Femur (tissue), 1 donor: ENCODE data around the gene TRPC1.
"Not testable (repeated sequence)": the region's sequence is repeated elsewhere in the genome, so short reads cannot be mapped to it uniquely, and the experiment has no call there.

Source experiments
- DNase-seq: peaks from one replicate; pipeline ENCODE4 v3.0.0-alpha.2; 2017

TRPC1 gene

GRCh38 chr3:142723968-142724681 lies at the start of gene TRPC1:
Gene TRPC1, plus strand, starts transcription at chr3:142724034. Its CDS starts 526 bp downstream, at chr3:142724560.
- peak; percentile 91 for DNase-seq

- no peak for DNase-seq
These were observed 47.7 kb upstream of the TRPC1 start for GRCh38 chr3:142676151-142676550.

DNA sequence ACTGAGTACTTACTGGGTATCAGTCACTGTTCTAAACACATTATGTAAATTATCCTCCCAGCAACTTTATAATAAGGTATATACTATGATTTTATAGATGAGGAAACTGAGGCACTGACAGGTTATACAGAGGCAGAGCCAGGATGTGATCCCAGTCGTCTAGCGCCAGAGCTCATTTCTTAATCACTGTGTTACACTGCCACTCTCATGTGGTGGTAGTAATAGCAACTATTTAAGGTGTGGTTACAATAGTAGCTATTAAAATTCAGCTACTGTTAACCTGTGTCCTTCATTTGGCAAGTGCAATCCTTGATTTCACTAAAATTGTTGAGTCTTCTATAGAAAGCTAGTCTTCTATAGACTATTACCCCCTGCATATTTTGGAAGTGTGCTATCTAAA lies 43.1 kb upstream of the TRPC1 start:
- DNase-seq, result no peak

DNA sequence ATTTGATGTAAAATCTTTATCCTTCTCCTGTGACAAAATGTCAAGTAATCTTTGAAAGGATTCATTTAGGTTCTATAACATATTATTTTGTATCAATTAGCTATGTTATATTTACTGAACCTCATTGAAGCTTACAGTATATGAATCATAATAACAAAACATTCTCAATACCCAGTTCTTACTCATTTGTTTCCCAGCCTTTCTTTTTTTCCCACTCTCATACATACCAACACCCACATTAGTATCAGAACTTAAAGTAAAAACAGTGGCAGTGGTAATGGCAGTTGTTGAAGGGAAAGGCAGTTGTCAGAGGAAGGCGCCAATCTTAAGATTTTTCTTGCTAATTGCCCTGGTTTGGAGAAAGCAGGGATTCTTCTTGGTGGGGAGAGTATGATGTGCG lies 33.2 kb upstream of the TRPC1 start:
- no peak for DNase-seq

DNA sequence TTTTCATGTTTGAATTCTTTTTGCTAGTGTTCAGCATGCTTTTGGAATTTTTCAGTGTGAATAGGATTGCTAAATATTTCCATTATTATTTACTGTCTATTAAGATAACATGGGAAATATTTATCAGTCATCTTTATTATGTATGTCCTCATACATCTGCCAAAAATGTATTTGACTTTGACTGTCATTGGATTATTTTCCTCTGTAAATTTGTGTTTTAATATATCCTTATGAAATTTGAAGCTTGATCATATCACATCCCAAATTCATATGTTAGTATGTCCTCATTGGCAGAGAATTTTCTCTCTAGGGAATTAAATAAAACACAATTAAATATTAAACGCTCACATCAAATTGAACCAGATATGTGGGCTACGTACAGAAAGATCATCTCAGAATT lies 32.3 kb upstream of the TRPC1 start:
- no peak for DNase-seq

DNA sequence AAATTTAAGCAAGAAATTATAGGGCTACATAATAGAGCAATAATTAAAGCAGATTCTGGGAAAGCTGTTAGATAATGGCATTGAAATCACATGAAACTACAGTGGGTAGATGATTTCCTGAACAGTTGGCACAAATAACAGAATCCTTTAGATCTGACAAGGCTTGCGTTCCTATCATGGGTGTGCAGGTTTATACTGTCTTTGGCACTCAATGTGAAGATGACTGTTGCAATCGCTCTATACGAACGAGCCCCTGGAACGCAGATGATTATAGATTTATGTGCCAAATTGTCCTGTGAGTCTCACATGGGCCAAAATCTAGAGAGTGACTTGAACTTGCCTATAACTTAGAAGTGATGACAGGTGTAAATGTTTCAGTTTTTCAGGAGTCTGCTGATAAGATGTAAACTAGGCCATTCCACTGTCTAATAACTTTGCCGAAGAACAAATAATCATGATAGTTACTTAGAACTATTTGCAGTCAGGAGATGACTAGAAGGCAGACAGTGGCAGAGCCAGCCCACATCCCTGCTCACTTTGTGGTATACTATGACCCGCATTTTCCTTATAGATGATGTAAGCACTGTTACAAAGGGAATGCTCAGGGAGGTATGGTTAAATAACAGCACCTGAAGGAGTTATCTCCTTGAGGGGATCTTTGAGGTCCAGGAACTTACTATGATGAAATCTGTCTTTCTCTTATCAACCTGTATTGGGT lies 30.5 kb upstream of the TRPC1 start:
- DNase-seq, result no peak

DNA sequence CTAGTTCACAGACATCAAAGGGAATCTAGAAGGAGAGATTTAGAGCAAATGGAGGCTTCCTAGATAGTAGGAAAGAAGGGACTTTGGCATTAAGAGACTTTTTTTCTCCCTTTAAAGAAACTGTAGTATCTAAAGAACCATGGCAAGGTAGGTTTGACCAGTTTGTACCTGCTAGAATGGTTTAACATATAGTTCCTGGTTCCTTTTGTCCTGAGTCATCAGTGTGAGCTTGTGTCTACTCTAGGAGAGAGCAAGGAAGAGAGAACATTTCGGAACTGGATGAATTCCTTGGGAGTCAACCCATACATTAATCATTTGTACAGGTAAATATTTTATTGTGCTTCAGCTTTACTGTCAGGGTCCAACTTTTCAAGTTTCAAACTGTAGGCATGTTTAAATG lies 29.6 kb upstream of the TRPC1 start:
- DNase-seq, result no peak

GRCh38 chr3:142705198-142705597 lies 18.6 kb upstream of the TRPC1 start:
- DNase-seq, result no peak

DNA sequence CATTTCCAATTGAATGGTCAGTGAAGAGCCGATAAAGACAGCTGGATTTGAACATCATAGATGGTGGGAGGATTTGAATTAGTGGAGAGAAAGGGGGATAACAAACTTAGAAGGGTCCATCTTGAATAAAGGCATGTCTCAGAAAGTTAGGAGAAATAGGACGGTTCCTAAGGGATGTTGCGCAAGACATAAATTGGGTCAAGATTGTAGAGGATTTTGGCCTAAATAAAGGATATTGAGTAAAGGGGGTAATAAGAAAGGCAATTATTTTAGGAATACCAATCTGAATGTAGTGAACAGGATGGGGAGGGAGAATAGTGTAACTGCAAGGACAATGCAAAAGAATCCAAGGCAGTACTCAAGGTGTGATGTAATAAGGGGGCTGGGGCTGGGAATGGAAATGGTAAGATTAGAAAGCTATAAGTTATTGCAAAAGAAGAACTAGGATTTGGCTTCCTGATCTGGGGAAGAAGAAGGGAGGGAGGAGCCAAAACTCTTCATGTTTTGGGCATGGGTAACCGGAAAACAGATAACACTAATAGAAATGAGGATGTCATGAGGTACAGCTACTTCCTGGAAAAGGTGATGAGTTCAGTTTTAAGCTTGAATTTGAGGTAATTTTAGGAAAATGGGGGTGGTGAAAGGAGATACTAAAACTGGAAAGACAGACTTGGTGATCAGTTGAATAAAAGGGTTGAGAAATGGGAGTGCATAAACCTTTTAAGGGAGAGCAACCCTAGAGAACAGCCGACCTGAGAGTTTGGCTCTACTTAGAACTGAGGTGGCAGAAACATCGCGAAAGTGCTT lies 17.3 kb upstream of the TRPC1 start:
- no peak for DNase-seq

- no peak for DNase-seq
These were observed 14.6 kb upstream of the TRPC1 start for GRCh38 chr3:142709207-142709606.

GRCh38 chr3:142714882-142715281 lies 9.0 kb upstream of the TRPC1 start:
- not testable (repeated sequence) for DNase-seq

DNA sequence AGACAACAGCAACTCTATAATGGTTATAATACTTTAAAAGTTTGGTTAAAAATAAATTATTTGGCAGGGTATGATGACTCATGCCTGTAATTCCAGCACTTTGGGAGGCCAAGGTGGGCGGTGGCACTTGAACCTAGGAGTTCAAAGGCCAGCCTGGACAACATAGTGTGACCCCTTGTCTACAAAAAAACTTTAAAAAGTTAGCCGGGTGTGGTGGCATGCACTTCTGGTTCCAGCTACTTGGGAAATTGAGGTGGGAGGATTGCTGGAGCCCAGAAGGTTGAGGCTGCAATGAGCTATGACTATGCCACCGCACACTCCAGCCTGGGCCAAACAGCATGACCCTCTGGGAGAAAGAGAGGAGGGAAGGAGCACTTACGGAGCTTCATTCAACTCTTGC lies 7.7 kb upstream of the TRPC1 start:
- no peak for DNase-seq

DNA sequence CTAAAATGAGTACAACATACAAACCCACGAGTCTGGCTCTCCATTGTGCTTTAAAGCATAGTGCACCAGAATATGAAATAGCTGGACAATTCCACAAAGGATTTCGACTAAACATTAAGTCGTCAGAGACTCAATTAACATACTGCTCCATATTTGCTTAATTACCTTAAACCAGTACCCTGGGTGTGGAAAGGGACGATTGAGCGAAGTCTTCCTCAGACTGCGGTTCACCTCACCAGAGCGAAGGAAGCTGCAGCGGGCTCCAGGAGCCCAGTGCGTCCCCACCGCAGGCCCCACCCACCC lies 218 bp upstream of the TRPC1 start:
- DNase-seq, result no peak

- peak; percentile 52 for DNase-seq
These were observed 985 bp downstream of the TRPC1 start for GRCh38 chr3:142724682-142725356.

DNA sequence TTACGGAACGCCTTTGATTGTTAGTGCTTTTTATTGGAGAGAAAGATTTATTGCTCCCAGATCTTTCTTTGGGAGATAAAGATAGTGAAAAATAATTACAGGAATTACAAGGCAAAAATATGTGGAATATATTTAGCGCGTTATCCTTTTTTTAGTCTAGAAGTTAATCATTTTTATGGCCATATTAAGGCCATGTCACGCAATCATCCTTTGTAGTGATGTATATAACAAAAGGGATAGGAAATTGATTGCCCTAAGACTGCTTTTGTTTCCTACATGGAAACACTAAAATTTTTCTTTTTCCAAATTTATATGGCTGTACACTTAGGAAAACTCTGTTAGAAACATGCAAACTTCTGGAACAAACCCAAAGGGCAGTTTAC lies 1.5 kb downstream of the TRPC1 start:
- no peak for DNase-seq

- no peak for DNase-seq
These were observed 2.2 kb downstream of the TRPC1 start for GRCh38 chr3:142726017-142726416.

GRCh38 chr3:142732066-142732465 lies 8.2 kb downstream of the TRPC1 start:
- DNase-seq, result no peak

DNA sequence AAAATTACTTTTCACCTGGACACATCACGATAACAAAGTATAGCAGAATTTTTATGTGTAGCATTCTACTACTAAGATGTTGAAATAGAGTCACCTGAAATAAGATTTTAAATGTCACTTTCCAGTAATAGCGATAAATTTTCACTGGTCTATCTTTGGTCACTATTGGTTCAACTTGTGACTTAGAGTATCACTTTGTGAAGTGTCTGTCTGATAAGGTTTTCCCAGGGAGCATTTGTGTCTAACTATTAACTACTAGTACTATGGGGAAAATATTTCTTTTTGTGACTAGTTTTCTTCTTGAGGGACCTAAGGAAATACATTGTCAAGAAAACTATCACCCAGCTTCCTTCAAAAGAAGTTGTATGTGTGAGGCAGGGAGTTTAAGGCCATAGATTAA lies 11.0 kb downstream of the TRPC1 start:
- DNase-seq, result no peak

DNA sequence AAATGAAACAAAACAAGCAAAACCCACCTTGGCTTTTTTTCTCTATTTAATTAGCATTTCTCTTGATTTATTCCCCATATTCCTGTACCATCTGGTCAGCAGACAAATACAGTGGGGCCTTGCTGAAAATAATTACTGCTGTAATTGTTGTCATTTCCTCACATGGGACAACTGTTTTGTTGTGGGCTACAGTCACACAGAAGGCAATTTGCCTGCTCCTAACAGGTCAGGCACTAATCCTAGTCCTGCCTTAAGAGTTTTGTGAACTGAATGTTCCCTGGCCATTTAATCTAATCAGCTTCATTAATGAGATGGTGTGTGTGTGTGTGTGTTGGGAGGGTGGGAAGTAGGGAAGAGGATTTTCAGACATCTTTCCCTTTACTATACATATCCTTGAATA lies 11.6 kb downstream of the TRPC1 start:
- DNase-seq, result no peak

DNA sequence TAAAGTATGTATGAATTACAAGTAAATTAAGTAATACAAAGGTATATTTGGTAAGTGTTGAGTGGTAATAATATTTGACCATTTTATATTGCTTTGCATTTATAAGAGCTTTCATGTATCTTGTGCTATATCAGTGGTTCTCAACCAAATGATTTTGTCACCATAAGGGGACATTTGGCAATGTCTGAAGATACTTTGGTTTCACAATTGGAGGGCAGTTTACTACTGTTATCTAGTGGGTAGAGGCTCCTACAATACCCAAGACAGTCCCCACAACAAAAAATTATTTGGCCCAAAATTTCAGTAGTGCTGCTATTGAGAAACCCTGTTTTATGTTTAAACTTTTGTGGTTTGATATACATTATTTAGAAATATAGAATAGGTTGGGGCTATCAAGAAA lies 14.6 kb downstream of the TRPC1 start:
- no peak for DNase-seq

GRCh38 chr3:142746646-142747045 lies 22.8 kb downstream of the TRPC1 start:
- DNase-seq, result no peak

GRCh38 chr3:142750531-142750930 lies 26.7 kb downstream of the TRPC1 start:
- not testable (repeated sequence) for DNase-seq

- DNase-seq, result not testable (repeated sequence)
These were observed 28.8 kb downstream of the TRPC1 start for GRCh38 chr3:142752605-142753004.
